Stimulated activated CD4-positive, alpha-beta T cell treated with anti-CD3 and anti-CD28 coated beads, Interleukin-1b, Interleukin-23, amount 100 ng/mL, for 48 hours (primary cell): Measurements from ENCODE around the gene SPIB.
A peak's percentile ranks its signal among the peaks of the same experiment; 100 is the strongest.

Experiments
- DNase-seq: peaks from one replicate; pipeline ENCODE4 v3.0.0-alpha.2; 2020

SPIB gene

GRCh38 chr19:50476224-50476906 lies 57.6 kb downstream of the SPIB start, which contains the start of the genes EMC10 and GARIN5A:
Gene EMC10 (plus strand): TSS chr19:50476507. CDS start chr19:50476545, 38 bp downstream.
Gene GARIN5A (minus strand): TSS chr19:50476848. CDS start chr19:50476388, 460 bp downstream.
- DNase-seq = peak; percentile 97

- no peak for DNase-seq
Measured at GRCh38 chr19:50476907-50477238, 58.1 kb downstream of the SPIB start.

- no peak for DNase-seq
Measured at GRCh38 chr19:50477751-50478515, 59.2 kb downstream of the SPIB start.

GRCh38 chr19:50478901-50479715 lies 60.4 kb downstream of the SPIB start:
- peak; percentile 27 for DNase-seq

GRCh38 chr19:50479761-50480251 lies 61.1 kb downstream of the SPIB start:
- DNase-seq = no peak

- no peak for DNase-seq
Measured at GRCh38 chr19:50480281-50481111, 61.8 kb downstream of the SPIB start.
